ENCODE results near the gene ABLIM1.
A peak's percentile ranks its signal among the peaks of the same experiment; 100 is the strongest.

ABLIM1 gene

GRCh38 chr10:114683593-114683992 is 25.5 kb upstream of the ABLIM1 start:
- H3K4me3 ChIP-seq = peak overlapping the region; percentile 17 to 21
- H3K27ac ChIP-seq = peak overlapping the region in 1 of 2 donors; percentile 61
- TF ChIP-seq, protein P1, sequence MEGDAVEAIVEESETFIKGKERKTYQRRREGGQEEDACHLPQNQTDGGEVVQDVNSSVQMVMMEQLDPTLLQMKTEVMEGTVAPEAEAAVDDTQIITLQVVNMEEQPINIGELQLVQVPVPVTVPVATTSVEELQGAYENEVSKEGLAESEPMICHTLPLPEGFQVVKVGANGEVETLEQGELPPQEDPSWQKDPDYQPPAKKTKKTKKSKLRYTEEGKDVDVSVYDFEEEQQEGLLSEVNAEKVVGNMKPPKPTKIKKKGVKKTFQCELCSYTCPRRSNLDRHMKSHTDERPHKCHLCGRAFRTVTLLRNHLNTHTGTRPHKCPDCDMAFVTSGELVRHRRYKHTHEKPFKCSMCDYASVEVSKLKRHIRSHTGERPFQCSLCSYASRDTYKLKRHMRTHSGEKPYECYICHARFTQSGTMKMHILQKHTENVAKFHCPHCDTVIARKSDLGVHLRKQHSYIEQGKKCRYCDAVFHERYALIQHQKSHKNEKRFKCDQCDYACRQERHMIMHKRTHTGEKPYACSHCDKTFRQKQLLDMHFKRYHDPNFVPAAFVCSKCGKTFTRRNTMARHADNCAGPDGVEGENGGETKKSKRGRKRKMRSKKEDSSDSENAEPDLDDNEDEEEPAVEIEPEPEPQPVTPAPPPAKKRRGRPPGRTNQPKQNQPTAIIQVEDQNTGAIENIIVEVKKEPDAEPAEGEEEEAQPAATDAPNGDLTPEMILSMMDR (IDR thresholded peaks at IDR 0.05) = no peak
- peak in 1 of 2 donors; percentile 23 for DNase-seq
- H3K9me3 ChIP-seq = no peaks in the 10 kb centered on the region
- H3K4me1 ChIP-seq = peaks cover 4 to 37% (median 24%) of the 10 kb centered on the region in 4 donors
- intact Hi-C loops (cut with DNase I; ENCODE audit: low total_unique reads) = no loop called here
- no peaks in the 10 kb centered on the region for H3K36me3 ChIP-seq
- no peaks in the 10 kb centered on the region for H3K27me3 ChIP-seq

DNA sequence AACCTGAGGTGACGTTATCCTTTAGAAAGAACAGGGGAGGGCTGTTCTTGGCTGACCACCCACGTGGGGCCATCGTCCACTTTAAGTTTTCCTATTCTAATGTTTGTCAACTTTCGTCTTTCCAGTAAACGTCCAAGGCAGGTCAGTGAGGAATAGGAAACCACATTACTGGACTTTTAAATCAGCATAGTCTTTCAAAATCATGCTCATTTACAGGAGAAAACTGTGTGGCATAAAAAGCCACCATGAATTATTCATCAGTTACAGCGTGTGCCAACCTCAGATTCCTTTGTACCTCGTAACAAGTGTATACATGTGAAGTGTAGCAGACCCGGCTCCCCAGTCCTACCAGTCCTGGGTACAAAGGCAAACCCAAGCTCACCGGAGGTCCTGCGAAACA is 25.1 kb upstream of the ABLIM1 start:
- TF ChIP-seq, protein P1 (IDR thresholded peaks at IDR 0.05) = no peak
- intact Hi-C loops (cut with DNase I; ENCODE audit: low total_unique reads) = no loop called here
- Histone ChIP-seq H3K4me3 (peak overlapping the region; percentile 17 to 21), H3K27me3 (no peaks in the 10 kb centered on the region), H3K9me3 (no peaks in the 10 kb centered on the region), H3K4me1 (peaks cover 4 to 37% (median 24%) of the 10 kb centered on the region in 4 donors), H3K36me3 (no peaks in the 10 kb centered on the region), H3K27ac (peak overlapping the region in 1 of 2 donors; percentile 61)
- DNase-seq = no peak

- Histone ChIP-seq H3K27me3 (no peaks in the 10 kb centered on the region), H3K9me3 (no peaks in the 10 kb centered on the region), H3K27ac (peak overlapping the region in 1 of 2 donors; percentile 30), H3K4me3 (peak overlapping the region in 1 of 2 donors; percentile 21), H3K4me1 (peaks cover 4 to 37% (median 24%) of the 10 kb centered on the region in 4 donors), H3K36me3 (no peaks in the 10 kb centered on the region)
- intact Hi-C loops (cut with DNase I; ENCODE audit: low total_unique reads) = no loop called here
- DNase-seq = no peak
- TF ChIP-seq, protein P1 (IDR thresholded peaks at IDR 0.05) = no peak
Observed at GRCh38 chr10:114682532-114682931, 24.5 kb upstream of the ABLIM1 start.

DNA sequence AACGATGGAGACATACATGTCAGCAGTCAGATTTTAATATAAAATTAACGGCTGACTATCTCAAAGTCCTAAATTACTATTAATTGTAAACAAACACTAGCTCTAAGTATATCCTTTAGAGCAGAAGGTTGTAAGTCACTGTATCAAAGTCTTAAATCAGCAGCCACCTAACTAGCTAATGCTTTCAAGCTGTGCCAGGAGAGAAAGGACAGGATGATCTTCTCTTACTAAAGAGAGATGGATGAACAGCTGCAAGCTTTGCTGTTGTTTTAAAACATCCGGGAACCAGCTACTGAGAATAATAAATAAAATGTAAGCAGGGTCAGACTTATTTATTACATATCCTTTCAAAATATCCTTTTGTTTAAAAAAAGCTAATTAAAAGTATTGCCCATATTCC is 24.0 kb upstream of the ABLIM1 start:
- peak overlapping the region in 1 of 2 donors; percentile 21 for H3K4me3 ChIP-seq

GRCh38 chr10:114681542-114681941 is 23.5 kb upstream of the ABLIM1 start:
- Histone ChIP-seq H3K27ac (no peak overlapping the region), H3K9me3 (no peaks in the 10 kb centered on the region), H3K27me3 (no peaks in the 10 kb centered on the region), H3K4me3 (no peak overlapping the region), H3K36me3 (no peaks in the 10 kb centered on the region), H3K4me1 (peaks cover 4 to 37% (median 24%) of the 10 kb centered on the region in 4 donors)
- no peak for DNase-seq
- intact Hi-C loops (cut with DNase I; ENCODE audit: low total_unique reads) = no loop called here
- TF ChIP-seq, protein P1 (IDR thresholded peaks at IDR 0.05) = no peak

More for the DNA sequence above, 24.0 kb upstream of the ABLIM1 start:
- H3K27ac ChIP-seq = peak overlapping the region in 1 of 2 donors; percentile 30
- TF ChIP-seq, protein P1 (IDR thresholded peaks at IDR 0.05) = no peak
- no peak for DNase-seq
- H3K36me3 ChIP-seq = no peaks in the 10 kb centered on the region
- peaks cover 4 to 37% (median 24%) of the 10 kb centered on the region in 4 donors for H3K4me1 ChIP-seq
- intact Hi-C loops (cut with DNase I; ENCODE audit: low total_unique reads) = no loop called here
- no peaks in the 10 kb centered on the region for H3K9me3 ChIP-seq
- no peaks in the 10 kb centered on the region for H3K27me3 ChIP-seq

Data from tibial artery (tissue), 4 donors.